Urinary bladder (tissue), 4 donors: ENCODE measurements around the gene KDM5B. TPM values are rescaled to one million over a fixed set of nuclear protein-coding genes. Genes with fewer than 3 reads are reported as not detected.
"Not testable (repeated sequence)": the region's sequence is repeated elsewhere in the genome, so short reads cannot be mapped to it uniquely, and the experiment has no call there.

Experiments used
- DNase-seq: peaks from one replicate; pipeline ENCODE4 v3.0.0-alpha.2; 2015; ENCODE audit errors: extremely low spot score
- H3K27ac ChIP-seq: one replicate; pipeline ENCODE4 v1.5.1; 2013; ENCODE audit warnings: low read depth, mild to moderate bottlenecking, moderate library complexity
- H3K36me3 ChIP-seq: one replicate; pipeline ENCODE4 v1.6.1; 2013; ENCODE audit warnings: mild to moderate bottlenecking, moderate library complexity; ENCODE audit not compliant: insufficient read depth
- H3K4me1 ChIP-seq: one replicate; pipeline ENCODE4 v1.6.1; 2013; ENCODE audit warnings: mild to moderate bottlenecking, moderate library complexity; ENCODE audit not compliant: insufficient read depth
- H3K4me3 ChIP-seq: one replicate; pipeline ENCODE4 v1.5.1; 2013; ENCODE audit warnings: low read depth, low read length
- WGBS: extraction: QIAGEN DNeasy Blood & Tissue Kit; methylation state at CpG from one replicate; pipeline ENCODE4 v1.1.7; 2013; 5-methylcytosine and 5-hydroxymethylcytosine counted together
- polyA plus RNA-seq: library from polyadenylated mRNA; stranded (reverse); fragments of 200-250 nt; gene quantifications from one replicate; pipeline ENCODE4 v1.2.3, GENCODE V29; 2013
- total RNA-seq: library from RNA; depleted of rRNA; stranded (reverse); fragments of >200 nt; gene quantifications from one replicate; pipeline ENCODE4 v1.2.3, GENCODE V29; 2014
- donor health status: healthy with polysubstance abuse.
- donor health status: healthy.

The KDM5B gene
- total and polyA plus RNA-seq, 2 donors: 16.8 to 189 TPM

- Histone ChIP-seq H3K4me3 (no peak overlapping the region), H3K4me1 (no peaks in the 10 kb centered on the region), H3K36me3 (no peaks in the 10 kb centered on the region), H3K27ac (no peak overlapping the region)
- DNase-seq: no peak
- WGBS: 58% methylated on average over 15 of the region's 15 CpGs
These were observed 1.5 kb upstream of the KDM5B start for GRCh38 chr1:202809597-202810159.

GRCh38 chr1:202807451-202807925, 733 bp downstream of the KDM5B start:
- Histone ChIP-seq H3K27ac (peak overlapping the region; percentile 84), H3K4me1 (no peaks in the 10 kb centered on the region), H3K4me3 (peak overlapping the region; percentile 96), H3K36me3 (no peaks in the 10 kb centered on the region)
- DNase-seq: no peak
- under 1% methylated on average over 45 of the region's 45 CpGs for WGBS

- Histone ChIP-seq H3K27ac (peak overlapping the region; percentile 83), H3K4me3 (peak overlapping the region; percentile 96), H3K36me3 (no peaks in the 10 kb centered on the region), H3K4me1 (no peaks in the 10 kb centered on the region)
- under 1% methylated on average over 51 of the region's 51 CpGs for WGBS
- no peak for DNase-seq
These were observed 1.3 kb downstream of the KDM5B start for GRCh38 chr1:202806845-202807450.

GRCh38 chr1:202805886-202806844, 2.1 kb downstream of the KDM5B start:
- no peaks in the 10 kb centered on the region for H3K4me1 ChIP-seq
- peak overlapping the region; percentile 96 for H3K4me3 ChIP-seq
- no peaks in the 10 kb centered on the region for H3K36me3 ChIP-seq
- DNase-seq: no peak
- 21% methylated on average over 7 of the region's 7 CpGs for WGBS
- peak overlapping the region; percentile 34 for H3K27ac ChIP-seq

GRCh38 chr1:202804126-202804525, 4.1 kb downstream of the KDM5B start:
- H3K27ac ChIP-seq: no peak overlapping the region
- no peak for DNase-seq
- H3K4me3 ChIP-seq: no peak overlapping the region
- no peaks in the 10 kb centered on the region for H3K4me1 ChIP-seq
- H3K36me3 ChIP-seq: no peaks in the 10 kb centered on the region
- WGBS: 70% methylated on average over 4 of the region's 4 CpGs

GRCh38 chr1:202802998-202803932, 5.0 kb downstream of the KDM5B start:
- 88% methylated on average over 15 of the region's 15 CpGs for WGBS
- no peak for DNase-seq
- Histone ChIP-seq H3K4me1 (no peaks in the 10 kb centered on the region), H3K36me3 (no peaks in the 10 kb centered on the region), H3K27ac (no peak overlapping the region), H3K4me3 (no peak overlapping the region)

- no peaks in the 10 kb centered on the region for H3K4me1 ChIP-seq
- no peak overlapping the region for H3K27ac ChIP-seq
- H3K4me3 ChIP-seq: no peak overlapping the region
- no peaks in the 10 kb centered on the region for H3K36me3 ChIP-seq
- 65% methylated on average over 2 of the region's 2 CpGs for WGBS
- DNase-seq: no peak
These were observed 6.2 kb downstream of the KDM5B start for GRCh38 chr1:202802034-202802433.

- Histone ChIP-seq H3K4me3 (no peak overlapping the region), H3K4me1 (no peaks in the 10 kb centered on the region), H3K27ac (no peak overlapping the region), H3K36me3 (no peaks in the 10 kb centered on the region)
- WGBS: 92% methylated on average over 2 of the region's 2 CpGs
- DNase-seq: no peak
These were observed 7.0 kb downstream of the KDM5B start for GRCh38 chr1:202801175-202801574.

- 78% methylated on average over 1 of the region's 1 CpG for WGBS
- Histone ChIP-seq H3K4me1 (no peaks in the 10 kb centered on the region), H3K27ac (no peak overlapping the region), H3K4me3 (no peak overlapping the region), H3K36me3 (no peaks in the 10 kb centered on the region)
- DNase-seq: no peak
These were observed 7.5 kb downstream of the KDM5B start for GRCh38 chr1:202800742-202801141.

- no peak for DNase-seq
- WGBS: 79% methylated on average over 6 of the region's 6 CpGs
- Histone ChIP-seq H3K36me3 (no peaks in the 10 kb centered on the region), H3K27ac (no peak overlapping the region), H3K4me3 (no peak overlapping the region), H3K4me1 (no peaks in the 10 kb centered on the region)
These were observed 9.4 kb downstream of the KDM5B start for GRCh38 chr1:202798792-202799331.

GRCh38 chr1:202798260-202798659, 10.0 kb downstream of the KDM5B start:
- 91% methylated on average over 4 of the region's 4 CpGs for WGBS
- Histone ChIP-seq H3K27ac (no peak overlapping the region), H3K4me3 (no peak overlapping the region), H3K36me3 (no peaks in the 10 kb centered on the region), H3K4me1 (no peaks in the 10 kb centered on the region)
- no peak for DNase-seq

GRCh38 chr1:202796670-202797069, 11.6 kb downstream of the KDM5B start:
- Histone ChIP-seq H3K27ac (no peak overlapping the region), H3K4me3 (no peak overlapping the region), H3K4me1 (no peaks in the 10 kb centered on the region), H3K36me3 (no peaks in the 10 kb centered on the region)
- 94% methylated on average over 7 of the region's 7 CpGs for WGBS
- DNase-seq: no peak

- DNase-seq: not testable (repeated sequence)
These were observed 13.3 kb downstream of the KDM5B start for GRCh38 chr1:202794931-202795330.

More at GRCh38 chr1:202794931-202795330, 13.3 kb downstream of the KDM5B start:
- not testable (repeated sequence) for H3K4me3 ChIP-seq, H3K36me3 ChIP-seq, H3K4me1 ChIP-seq, H3K27ac ChIP-seq
- 93% methylated on average over 6 of the region's 6 CpGs for whole genome bisulfite sequencing
